ENCODE measurements around the gene SIRT2.

The SIRT2 gene

DNA sequence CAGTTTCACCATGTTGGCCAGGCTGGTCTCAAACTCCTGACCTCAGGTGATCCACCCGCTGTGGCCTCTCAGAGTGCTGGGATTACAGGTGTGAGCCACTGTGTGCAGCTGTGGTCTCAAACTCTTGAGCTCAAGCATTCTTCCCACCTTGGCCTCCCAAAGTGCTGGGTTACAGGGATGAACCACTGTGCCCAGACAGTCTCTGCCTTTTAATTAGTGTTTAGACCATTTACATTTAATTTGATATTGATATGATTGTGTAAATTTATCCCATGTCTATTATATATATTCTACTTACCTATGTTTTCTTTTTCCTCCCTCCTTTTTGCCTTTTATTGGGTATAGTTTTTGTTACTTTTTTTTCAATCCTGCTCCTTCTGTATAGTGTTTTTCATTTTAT lies 2.3 kb upstream of the SIRT2 start:
- TF ChIP-seq, protein P1, sequence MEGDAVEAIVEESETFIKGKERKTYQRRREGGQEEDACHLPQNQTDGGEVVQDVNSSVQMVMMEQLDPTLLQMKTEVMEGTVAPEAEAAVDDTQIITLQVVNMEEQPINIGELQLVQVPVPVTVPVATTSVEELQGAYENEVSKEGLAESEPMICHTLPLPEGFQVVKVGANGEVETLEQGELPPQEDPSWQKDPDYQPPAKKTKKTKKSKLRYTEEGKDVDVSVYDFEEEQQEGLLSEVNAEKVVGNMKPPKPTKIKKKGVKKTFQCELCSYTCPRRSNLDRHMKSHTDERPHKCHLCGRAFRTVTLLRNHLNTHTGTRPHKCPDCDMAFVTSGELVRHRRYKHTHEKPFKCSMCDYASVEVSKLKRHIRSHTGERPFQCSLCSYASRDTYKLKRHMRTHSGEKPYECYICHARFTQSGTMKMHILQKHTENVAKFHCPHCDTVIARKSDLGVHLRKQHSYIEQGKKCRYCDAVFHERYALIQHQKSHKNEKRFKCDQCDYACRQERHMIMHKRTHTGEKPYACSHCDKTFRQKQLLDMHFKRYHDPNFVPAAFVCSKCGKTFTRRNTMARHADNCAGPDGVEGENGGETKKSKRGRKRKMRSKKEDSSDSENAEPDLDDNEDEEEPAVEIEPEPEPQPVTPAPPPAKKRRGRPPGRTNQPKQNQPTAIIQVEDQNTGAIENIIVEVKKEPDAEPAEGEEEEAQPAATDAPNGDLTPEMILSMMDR (IDR thresholded peaks at IDR 0.05; ENCODE audit: insufficient read depth, missing control alignments): no peak
- FAIRE-seq (no peak), DNase-seq (ENCODE audit: insufficient read length, low spot score) (no peak)

DNA sequence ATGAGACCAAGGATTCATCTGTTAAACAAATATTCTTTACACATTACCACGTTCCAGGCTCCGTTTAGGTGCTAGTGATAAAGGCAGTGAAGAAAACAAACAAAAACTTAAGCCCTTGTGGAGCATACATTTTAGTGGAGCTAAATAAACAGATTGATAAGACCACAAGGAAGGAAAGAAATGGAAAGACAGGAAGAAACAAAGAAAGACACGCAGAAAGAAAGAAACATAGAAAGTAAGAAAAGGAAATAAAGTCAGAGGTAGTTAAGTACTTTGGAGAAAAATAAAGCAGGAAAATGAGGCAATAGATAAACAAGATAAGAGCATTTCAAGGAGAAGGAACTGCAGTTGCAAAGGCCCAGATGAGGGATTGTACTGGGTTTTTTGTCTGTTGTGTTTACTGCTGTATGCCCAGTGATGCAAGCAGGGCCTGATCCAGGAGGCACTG lies 1.3 kb upstream of the SIRT2 start:
- DNase-seq (ENCODE audit: insufficient read length, low spot score) (no peak), FAIRE-seq (no peak)
- TF ChIP-seq, protein P1 (IDR thresholded peaks at IDR 0.05; ENCODE audit: insufficient read depth, missing control alignments): no peak

DNA sequence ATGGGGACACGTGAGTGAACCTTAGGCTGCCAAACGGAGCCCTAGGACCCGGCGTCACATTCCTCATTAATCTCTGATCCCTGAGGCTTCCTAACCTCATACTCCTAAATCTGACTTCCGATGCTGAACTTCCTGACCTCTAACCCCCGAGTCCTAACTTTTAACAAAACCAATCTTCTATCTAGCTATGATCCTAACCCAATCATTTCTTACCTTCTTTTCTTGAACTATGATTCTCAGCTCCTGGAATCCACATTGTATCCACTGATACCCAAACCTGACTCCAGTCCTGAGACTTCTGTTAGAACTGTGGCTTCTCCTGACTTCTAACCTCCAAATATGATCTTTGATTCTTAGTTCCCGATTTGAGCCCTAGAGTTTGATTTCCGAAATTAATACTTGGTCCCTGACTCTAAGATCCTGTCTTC lies 798 bp upstream of the SIRT2 start:
- FAIRE-seq (no peak), DNase-seq (ENCODE audit: insufficient read length, low spot score) (no peak)
- TF ChIP-seq, protein P1 (IDR thresholded peaks at IDR 0.05; ENCODE audit: insufficient read depth, missing control alignments): no peak

GRCh38 chr19:38898788-38899446 lies 501 bp downstream of the SIRT2 start:
- DNase-seq (ENCODE audit: insufficient read length, low spot score) (no peak), FAIRE-seq (no peak)
- TF ChIP-seq, protein P1 (IDR thresholded peaks at IDR 0.05; ENCODE audit: insufficient read depth, missing control alignments): no peak

DNA sequence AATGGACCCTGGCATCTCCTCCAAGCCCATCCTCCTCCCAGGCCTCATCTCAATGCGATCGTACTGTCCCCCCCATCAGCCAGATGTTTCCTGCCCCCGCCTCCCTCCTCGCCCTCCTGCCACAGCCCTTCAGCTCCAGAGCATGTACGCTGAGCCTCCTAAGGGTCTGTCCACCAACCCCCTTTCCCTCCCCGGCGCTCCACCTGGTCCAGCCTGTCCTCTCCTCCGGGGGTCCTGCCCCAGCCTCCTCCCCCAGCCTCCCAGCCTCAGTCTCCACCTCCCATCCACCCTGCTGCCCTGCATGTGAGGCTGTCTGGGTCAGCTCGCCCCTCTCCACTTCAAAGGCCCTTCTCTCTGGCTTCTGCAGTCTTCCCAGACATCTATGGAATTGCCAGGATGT lies 4.5 kb downstream of the SIRT2 start:
- DNase-seq (ENCODE audit: insufficient read length, low spot score) (no peak), FAIRE-seq (no peak)
- TF ChIP-seq, protein P1 (IDR thresholded peaks at IDR 0.05; ENCODE audit: insufficient read depth, missing control alignments): no peak

DNA sequence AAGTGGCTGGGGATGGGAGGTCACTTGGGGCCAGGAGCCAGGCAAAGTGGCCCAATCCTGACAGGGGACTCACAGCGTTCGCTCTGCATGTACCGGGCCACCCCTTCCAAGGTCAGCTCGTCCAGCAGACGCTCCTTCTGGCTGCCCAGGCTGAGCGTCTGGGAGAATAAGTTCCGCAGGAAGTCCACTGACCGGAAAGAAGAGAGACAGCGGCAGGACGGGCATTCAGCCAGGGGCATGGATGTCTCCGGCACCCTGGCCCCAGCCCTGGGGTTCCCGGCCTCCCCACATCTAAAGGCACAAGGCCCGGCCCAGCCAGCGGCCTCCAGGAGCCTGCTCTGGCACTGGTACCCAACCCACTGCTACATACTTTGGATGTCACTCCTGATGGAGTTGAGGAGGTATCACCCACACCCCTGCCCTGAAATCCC lies 6.1 kb downstream of the SIRT2 start:
- TF ChIP-seq, protein P1 (IDR thresholded peaks at IDR 0.05; ENCODE audit: insufficient read depth, missing control alignments): no peak
- DNase-seq (ENCODE audit: insufficient read length, low spot score) (no peak), FAIRE-seq (no peak)

DNA sequence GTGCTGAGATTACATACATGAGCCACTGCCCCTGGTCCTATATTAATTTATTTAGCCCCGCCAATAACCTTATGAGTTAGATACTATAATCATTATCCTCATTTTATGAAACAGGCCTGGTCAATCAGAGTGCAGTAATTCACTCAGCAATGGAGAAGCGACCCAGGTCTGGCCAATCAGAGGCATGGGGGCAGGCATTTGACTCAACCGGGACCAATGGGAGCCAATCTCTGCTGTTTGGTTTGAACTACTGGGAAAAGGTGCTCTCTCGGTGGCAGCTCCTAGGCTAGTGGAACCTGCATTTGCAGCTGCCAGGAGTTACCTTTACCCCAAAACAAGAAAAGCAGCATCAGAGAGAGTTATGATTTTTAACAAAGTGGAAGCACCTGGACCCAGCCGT lies 6.6 kb downstream of the SIRT2 start:
- FAIRE-seq (no peak), DNase-seq (ENCODE audit: insufficient read length, low spot score) (no peak)
- TF ChIP-seq, protein P1 (IDR thresholded peaks at IDR 0.05; ENCODE audit: insufficient read depth, missing control alignments): no peak
